Stimulated activated CD4-positive, alpha-beta T cell treated with anti-CD3 and anti-CD28 coated beads, TNF-alpha, amount 100 ng/mL, for 48 hours (primary cell): ENCODE data around the gene FBXW5.

Experiments
- DNase-seq, 3 donors: peaks; one replicate each; pipeline ENCODE4 v3.0.0-alpha.2; 2020; ENCODE audit warnings: low read depth in 3 of 3

FBXW5 gene

GRCh38 chr9:136944519-136945332 lies at the start of gene FBXW5, which contains the start of gene C8G:
Gene FBXW5 (minus strand): TSS chr9:136944738. CDS start chr9:136944083, 655 bp downstream.
Gene C8G (plus strand): TSS chr9:136945243. CDS start chr9:136945321, 78 bp downstream.
- peak; percentile 89 to 92 (median 91) for DNase-seq

- DNase-seq, result no peak
These were observed 48.4 kb upstream of the FBXW5 start for GRCh38 chr9:136992819-136993369.

- peak; percentile 88 to 97 (median 91) for DNase-seq
These were observed 47.7 kb upstream of the FBXW5 start, which contains the start of gene PAXX for GRCh38 chr9:136991993-136992818. Gene PAXX (plus strand): TSS chr9:136992422. CDS start chr9:136992444, 22 bp downstream.

GRCh38 chr9:136990242-136990911 lies 45.8 kb upstream of the FBXW5 start:
- no peak for DNase-seq

- DNase-seq, result no peak
These were observed 44.3 kb upstream of the FBXW5 start for GRCh38 chr9:136988872-136989271.

- DNase-seq, result no peak
These were observed 41.3 kb upstream of the FBXW5 start for GRCh38 chr9:136985853-136986252.

- no peak for DNase-seq
These were observed 40.6 kb upstream of the FBXW5 start for GRCh38 chr9:136985027-136985602.

GRCh38 chr9:136984464-136985026 lies 40.0 kb upstream of the FBXW5 start:
- no peak for DNase-seq

GRCh38 chr9:136983656-136984314 lies 39.2 kb upstream of the FBXW5 start:
- DNase-seq, result no peak

GRCh38 chr9:136983167-136983566 lies 38.6 kb upstream of the FBXW5 start:
- DNase-seq, result no peak

- no peak for DNase-seq
These were observed 37.9 kb upstream of the FBXW5 start, which contains the start of gene LCNL1 for GRCh38 chr9:136982232-136983051. Gene LCNL1 (plus strand): TSS chr9:136982993. CDS start chr9:136983587, 594 bp downstream.

GRCh38 chr9:136981588-136982231 lies 37.2 kb upstream of the FBXW5 start:
- no peak for DNase-seq

- no peak for DNase-seq
These were observed 36.3 kb upstream of the FBXW5 start for GRCh38 chr9:136980669-136981478.

- no peak for DNase-seq
These were observed 35.4 kb upstream of the FBXW5 start for GRCh38 chr9:136979769-136980587.

- no peak for DNase-seq
These were observed 34.5 kb upstream of the FBXW5 start for GRCh38 chr9:136978865-136979544.

- peak; percentile 48 to 72 (median 52) for DNase-seq
These were observed 33.7 kb upstream of the FBXW5 start for GRCh38 chr9:136978073-136978864.
